BJ (cell line): ENCODE measurements around the gene PEMT. TPM values are rescaled to one million over a fixed set of nuclear protein-coding genes. Genes with fewer than 3 reads are reported as not detected.

Experiments used
- CTCF ChIA-PET: fragments of 350-600 bp; formaldehyde crosslinking; extraction: SDS; loops from one replicate; lab custom pipeline; 2021; ENCODE audit warnings: antibody characterized with exemption, inconsistent platforms; lab: Yijun Ruan, JAX
- POLR2A ChIA-PET: fragments of 300-600 bp; sonication (Branson Sonifier 250); formaldehyde crosslinking; extraction: SDS; loops from one replicate; lab custom pipeline; 2021; ENCODE audit warnings: antibody characterized with exemption; lab: Charles Lee
- DNase-seq: peaks from one replicate; pipeline ENCODE4 v3.0.0-alpha.2; 2011; ENCODE audit warnings: low read depth
- H3K27me3 ChIP-seq: 2 replicates; pipeline ENCODE4 v1.6.0; 2011; ENCODE audit warnings: low read length; ENCODE audit not compliant: control insufficient read depth, insufficient read depth
- H3K36me3 ChIP-seq: 2 replicates; pipeline ENCODE4 v1.5.1; 2011; ENCODE audit warnings: low read length; ENCODE audit not compliant: control insufficient read depth, insufficient read depth
- H3K4me3 ChIP-seq: 2 replicates; pipeline ENCODE4 v1.5.1; 2011; ENCODE audit warnings: low read depth, mild to moderate bottlenecking, control low read depth, low read length
- polyA plus RNA-seq: library from polyadenylated mRNA; depleted of rRNA; stranded (reverse); fragments of >200 nt; gene quantifications from 2 replicates; pipeline ENCODE4 v1.2.3, GENCODE V29; 2011; rRNA removed
- small RNA-seq: library from RNA; depleted of rRNA; stranded (forward); fragments of <200 nt; gene quantifications from one replicate; pipeline ENCODE3, GENCODE V24; 2012; ENCODE audit warnings: low replicate concordance, low read depth; ENCODE audit not compliant: insufficient read length
- TF ChIP-seq, protein P1 (sequence below): IDR thresholded peaks from 2 replicates; pipeline ENCODE4 v1.5.1; 2011; ENCODE audit warnings: low read depth, mild to moderate bottlenecking, control low read depth, inconsistent platforms, low read length, moderate library complexity; ENCODE audit not compliant: insufficient read depth

The PEMT gene
- polyA plus RNA-seq, 1 experiment, result 50.7 TPM

DNA sequence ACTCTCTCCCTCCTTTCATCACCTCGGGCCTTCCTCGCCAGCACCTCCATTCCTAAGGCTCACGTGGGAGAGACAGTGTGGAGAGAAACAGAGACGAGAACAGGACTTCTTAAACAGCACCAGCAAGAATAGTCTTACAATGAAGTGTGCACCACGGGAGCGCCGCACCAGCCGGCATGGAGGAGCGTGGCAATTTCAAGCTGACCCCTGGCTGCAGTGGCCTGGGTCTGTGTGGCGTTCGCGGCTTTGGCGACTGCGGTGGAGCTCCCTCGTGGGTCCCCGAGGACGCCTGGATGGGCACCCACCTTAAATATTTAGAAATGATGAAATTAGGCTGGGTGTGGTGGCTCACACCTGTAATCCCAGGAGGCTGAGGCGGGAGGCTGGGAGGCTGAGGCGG, 135.3 kb downstream of the PEMT start:
- no peaks in the 10 kb centered on the region for H3K36me3 ChIP-seq
- no peak for DNase-seq
- H3K4me3 ChIP-seq, result no peak overlapping the region
- ChIA-PET POLR2A (interaction anchor here (0.7 kb wide), 1 partner anchor 42 kb away, joined by 4 read pairs; no protein-coding TSS in a partner anchor), CTCF (interaction anchor here (1.2 to 1.6 kb wide), 2 partner anchors 10 kb away, joined by 3 read pairs; no protein-coding TSS in a partner anchor)
- peaks cover 3% of the 10 kb centered on the region; the same call in 1 of the 2 replicates for H3K27me3 ChIP-seq
- TF ChIP-seq, protein P1, sequence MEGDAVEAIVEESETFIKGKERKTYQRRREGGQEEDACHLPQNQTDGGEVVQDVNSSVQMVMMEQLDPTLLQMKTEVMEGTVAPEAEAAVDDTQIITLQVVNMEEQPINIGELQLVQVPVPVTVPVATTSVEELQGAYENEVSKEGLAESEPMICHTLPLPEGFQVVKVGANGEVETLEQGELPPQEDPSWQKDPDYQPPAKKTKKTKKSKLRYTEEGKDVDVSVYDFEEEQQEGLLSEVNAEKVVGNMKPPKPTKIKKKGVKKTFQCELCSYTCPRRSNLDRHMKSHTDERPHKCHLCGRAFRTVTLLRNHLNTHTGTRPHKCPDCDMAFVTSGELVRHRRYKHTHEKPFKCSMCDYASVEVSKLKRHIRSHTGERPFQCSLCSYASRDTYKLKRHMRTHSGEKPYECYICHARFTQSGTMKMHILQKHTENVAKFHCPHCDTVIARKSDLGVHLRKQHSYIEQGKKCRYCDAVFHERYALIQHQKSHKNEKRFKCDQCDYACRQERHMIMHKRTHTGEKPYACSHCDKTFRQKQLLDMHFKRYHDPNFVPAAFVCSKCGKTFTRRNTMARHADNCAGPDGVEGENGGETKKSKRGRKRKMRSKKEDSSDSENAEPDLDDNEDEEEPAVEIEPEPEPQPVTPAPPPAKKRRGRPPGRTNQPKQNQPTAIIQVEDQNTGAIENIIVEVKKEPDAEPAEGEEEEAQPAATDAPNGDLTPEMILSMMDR, result no peak

Small RNA genes lying within 50 kb of the gene (small RNA-seq; reads per million reads assigned to genes)
- not detected for gene RF00019
- gene RNU6-468P, result not detected

Other genes starting within 250 kb of the PEMT start
- gene MED9, start 114.7 kb downstream of the PEMT start, polyA plus RNA-seq, result 10.6 and 11.7 TPM in 2 replicates
- gene RASD1, start 95.3 kb downstream of the PEMT start, polyA plus RNA-seq, result 0.83 and 0.90 TPM in 2 replicates
- gene RAI1, start 89.8 kb upstream of the PEMT start, polyA plus RNA-seq, result 2.1 and 2.4 TPM in 2 replicates
- gene SREBF1, start 245.3 kb upstream of the PEMT start, polyA plus RNA-seq, result 14.2 and 27.7 TPM in 2 replicates